Thoracic aorta (tissue), 2 donors: ENCODE data around the gene ATE1. TPM values are rescaled to one million over a fixed set of nuclear protein-coding genes. Genes with fewer than 3 reads are reported as not detected.

Source experiments
- ATAC-seq: fragments of 150-250 bp; one replicate; pipeline ENCODE4 v1.8.0; 2017; ENCODE audit warnings: low read depth; ENCODE audit not compliant: insufficient number of reproducible peaks, low FRiP score
- DNase-seq: peaks from one replicate; pipeline ENCODE4 v3.0.0-alpha.2; 2020; ENCODE audit warnings: low spot score
- H3K27ac ChIP-seq, 2 donors: fragments of 200-600 bp; sonication (generic); 1 replicate in 1 of 2; 2 replicates in 1 of 2; pipeline ENCODE4 v1.5.1; 2016; ENCODE audit warnings: mild to moderate bottlenecking in 2 of 2, moderate library complexity in 2 of 2
- H3K27me3 ChIP-seq: fragments of 200-600 bp; sonication (generic); replicated peaks from 2 replicates; pipeline ENCODE4 v1.6.0; 2016; ENCODE audit warnings: mild to moderate bottlenecking; ENCODE audit not compliant: insufficient read depth
- H3K36me3 ChIP-seq: fragments of 200-600 bp; sonication (generic); one replicate; pipeline ENCODE4 v1.5.1; 2016
- H3K4me1 ChIP-seq, 2 donors: fragments of 200-600 bp; sonication (generic); 1 replicate in 1 of 2; 2 replicates in 1 of 2; pipeline versions ENCODE4 v1.5.1 to v1.6.0; 2016; ENCODE audit warnings: low read depth in 2 of 2, mild to moderate bottlenecking in 1 of 2; ENCODE audit not compliant: control insufficient read depth in 1 of 2
- H3K4me3 ChIP-seq: fragments of 200-600 bp; sonication (generic); 2 replicates; pipeline ENCODE4 v1.5.1; 2016; ENCODE audit warnings: mild to moderate bottlenecking
- H3K9me3 ChIP-seq: fragments of 200-600 bp; sonication (generic); 2 replicates; pipeline ENCODE4 v1.5.1; 2016
- CTCF ChIP-seq: fragments of 200-600 bp; sonication (generic); IDR thresholded peaks from one replicate; pipeline ENCODE4 v1.5.1; 2019; ENCODE audit warnings: antibody characterized with exemption
- total RNA-seq, 2 donors: library from RNA; depleted of rRNA; stranded (reverse); fragments of >200 nt; gene quantifications; one replicate each; pipeline versions ENCODE4 v1.1.0 to v1.2.3, GENCODE V29; 2016

The ATE1 gene
- total RNA-seq, 2 donors from 2014 or later = 14.8 to 27.4 TPM

- no peak for TF ChIP-seq CTCF
- DNase-seq (no peak), ATAC-seq (no peak)
- H3K27ac ChIP-seq = no peak overlapping the region
- H3K4me3 ChIP-seq = no peak overlapping the region
- no peaks in the 10 kb centered on the region for H3K9me3 ChIP-seq
- H3K4me1 ChIP-seq = no peaks in the 10 kb centered on the region
- H3K27me3 ChIP-seq = no peaks in the 10 kb centered on the region
- H3K36me3 ChIP-seq = no peaks in the 10 kb centered on the region
Observed at GRCh38 chr10:121781101-121781500, 146.7 kb downstream of the ATE1 start.

- Histone ChIP-seq H3K27ac (no peak overlapping the region), H3K9me3 (no peaks in the 10 kb centered on the region), H3K27me3 (no peaks in the 10 kb centered on the region), H3K4me1 (no peaks in the 10 kb centered on the region), H3K4me3 (no peak overlapping the region), H3K36me3 (no peaks in the 10 kb centered on the region)
- no peak for TF ChIP-seq CTCF
- no peak for ATAC-seq
- no peak for DNase-seq
Observed at GRCh38 chr10:121774813-121775212, 153.0 kb downstream of the ATE1 start.

GRCh38 chr10:121774404-121774803 is 153.4 kb downstream of the ATE1 start:
- Histone ChIP-seq H3K4me1 (no peaks in the 10 kb centered on the region), H3K36me3 (no peaks in the 10 kb centered on the region), H3K27ac (no peak overlapping the region), H3K4me3 (no peak overlapping the region), H3K27me3 (no peaks in the 10 kb centered on the region), H3K9me3 (no peaks in the 10 kb centered on the region)
- no peak for ATAC-seq
- no peak for TF ChIP-seq CTCF
- no peak for DNase-seq

GRCh38 chr10:121772884-121773283 is 154.9 kb downstream of the ATE1 start:
- no peaks in the 10 kb centered on the region for H3K4me1 ChIP-seq
- no peak overlapping the region for H3K4me3 ChIP-seq
- H3K27me3 ChIP-seq = no peaks in the 10 kb centered on the region
- H3K9me3 ChIP-seq = no peaks in the 10 kb centered on the region
- ATAC-seq = no peak
- no peak for TF ChIP-seq CTCF
- no peak overlapping the region for H3K27ac ChIP-seq
- no peaks in the 10 kb centered on the region for H3K36me3 ChIP-seq
- DNase-seq = no peak

GRCh38 chr10:121772406-121772805 is 155.4 kb downstream of the ATE1 start:
- Histone ChIP-seq H3K4me3 (no peak overlapping the region), H3K27me3 (no peaks in the 10 kb centered on the region), H3K27ac (no peak overlapping the region), H3K4me1 (no peaks in the 10 kb centered on the region), H3K36me3 (no peaks in the 10 kb centered on the region), H3K9me3 (no peaks in the 10 kb centered on the region)
- no peak for TF ChIP-seq CTCF
- DNase-seq = no peak
- no peak for ATAC-seq
